ENCODE data around the gene JCAD. TPM values are rescaled to one million over a fixed set of nuclear protein-coding genes. Genes with fewer than 3 reads are reported as not detected.

Gene JCAD
- total and polyA plus RNA-seq, 2 of the 8 experiments (the other 6 are each of a cell fraction or from before 2014, with no cell fraction given), result 0.56 to 5.2 TPM

DNA sequence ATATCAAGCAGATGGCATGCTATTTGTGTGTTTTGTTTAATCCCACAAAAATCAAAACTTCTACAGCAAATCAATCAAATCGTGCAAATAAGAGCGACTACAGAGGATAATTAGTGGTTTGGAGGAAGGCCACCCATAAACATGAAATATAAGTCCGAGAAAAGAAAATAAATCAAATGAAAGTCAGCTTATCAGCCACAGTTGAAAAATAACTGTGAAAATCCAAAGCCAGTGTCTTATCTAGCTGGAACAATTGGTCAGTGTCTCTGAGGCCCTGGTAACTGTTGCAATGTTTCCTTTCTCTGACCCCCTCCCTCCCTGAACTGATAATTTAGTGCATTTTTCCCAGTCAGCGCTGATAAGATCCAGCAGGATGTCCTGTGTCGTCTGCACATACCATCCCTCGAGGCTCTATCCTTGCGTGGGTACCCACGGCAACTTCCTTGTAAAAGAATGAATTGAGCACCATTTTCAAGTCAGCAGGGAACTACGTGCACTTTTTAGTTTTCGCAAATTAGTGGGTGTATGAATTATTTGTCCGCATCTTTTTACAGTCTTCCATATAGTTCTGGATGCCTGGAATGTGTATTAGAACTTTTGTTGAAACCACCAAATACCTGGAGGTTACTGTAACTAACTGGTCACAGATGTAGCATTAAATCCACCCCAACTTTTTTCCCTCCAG, 10.8 kb upstream of the JCAD start:
- H3K18ac ChIP-seq (ENCODE audit: extremely low read depth, low read length), result no peak overlapping the region
- H2BK15ac ChIP-seq (ENCODE audit: low read length), result no peak overlapping the region
- H2BK12ac ChIP-seq (ENCODE audit: low read depth, low read length), result no peak overlapping the region
- no peaks in the 10 kb centered on the region for H3K9me3 ChIP-seq (ENCODE audit: insufficient read depth in 2 of 2, low read depth in 1 of 2, low read length in 1 of 2)
- no peak overlapping the region for H2BK5ac ChIP-seq (ENCODE audit: low read depth, low read length)
- no peak overlapping the region for H4K8ac ChIP-seq (ENCODE audit: extremely low read depth, insufficient read depth, low read length)
- H3K14ac ChIP-seq (ENCODE audit: insufficient read length), result no peak overlapping the region
- no peaks in the 10 kb centered on the region for H3K79me1 ChIP-seq (ENCODE audit: low read depth, low read length)
- no peaks in the 10 kb centered on the region for H4K20me1 ChIP-seq (replicated peaks in 1 of 2; ENCODE audit: control insufficient read depth in 1 of 2, insufficient read depth in 2 of 2, low read length in 2 of 2)
- H3K23me2 ChIP-seq (ENCODE audit: low read depth, low read length), result no peaks in the 10 kb centered on the region; the same call in 1 of the 2 replicates
- H3K36me3 ChIP-seq (ENCODE audit: control insufficient read depth in 2 of 4, insufficient read depth in 4 of 4, low read length in 3 of 4), result no peaks in the 10 kb centered on the region
- DNase-seq (ENCODE audit: low read depth in 1 of 2, low spot score in 2 of 2) (no peak), FAIRE-seq (no peak)
- no peak overlapping the region for H3K4ac ChIP-seq (replicated peaks; ENCODE audit: insufficient read length, low read depth, low read length)
- H4K91ac ChIP-seq (replicated peaks; ENCODE audit: insufficient read length, low read length), result no peak overlapping the region
- H3K27ac ChIP-seq (ENCODE audit: low read depth, low read length), result no peak overlapping the region
- no peak overlapping the region for H3K9ac ChIP-seq (replicated peaks in 1 of 4; ENCODE audit: extremely low read depth in 1 of 4, low read depth in 3 of 4, low read length in 3 of 4)
- POLR2A ChIA-PET (ENCODE audit: partially characterized antibody), result interaction anchor here (0.7 kb wide), 1 partner anchor 10 kb away, joined by 4 read pairs; no protein-coding TSS in a partner anchor
- H3K79me2 ChIP-seq (ENCODE audit: control insufficient read depth in 1 of 2, insufficient read depth in 2 of 2, low read length in 2 of 2), result no peaks in the 10 kb centered on the region
- no peak overlapping the region for H3K4me2 ChIP-seq (ENCODE audit: insufficient read depth in 1 of 2, low read depth in 2 of 2, low read length in 2 of 2)
- no peak overlapping the region for H2AK5ac ChIP-seq (ENCODE audit: low read depth, low read length)
- no peak overlapping the region for H3K56ac ChIP-seq (replicated peaks; ENCODE audit: insufficient read length, low read depth, low read length)
- WGBS, 2 experiments (ENCODE audit: extremely low coverage in 1 of 2, insufficient coverage in 1 of 2, insufficient read length in 1 of 2, insufficient replicate concordance in 2 of 2, low coverage in 1 of 2, low lambda C conversion rate in 2 of 2, missing lambda C conversion rate in 1 of 2), result 95% methylated on average over 11 of the region's 11 CpGs; no CpG with 5 or more reads in 1 of the 2 experiments
- H4K5ac ChIP-seq (ENCODE audit: insufficient read length, low read depth, low read length), result no peak overlapping the region
- H3K4me1 ChIP-seq (replicated peaks in 1 of 4; ENCODE audit: control insufficient read depth in 3 of 4, insufficient read depth in 4 of 4, low read length in 3 of 4), result no peaks in the 10 kb centered on the region
- H3K4me3 ChIP-seq (ENCODE audit: extremely low read depth in 1 of 4, insufficient read depth in 2 of 4, low read depth in 3 of 4, low read length in 4 of 4), result no peak overlapping the region
- H2AFZ ChIP-seq (ENCODE audit: low read length), result no peak overlapping the region
- CTCF ChIA-PET (ENCODE audit: partially characterized antibody), result no interaction called here
- no peak overlapping the region for H2BK20ac ChIP-seq (ENCODE audit: low read length)
- no peaks in the 10 kb centered on the region for H3K27me3 ChIP-seq (replicated peaks in 1 of 4; ENCODE audit: control insufficient read depth in 3 of 4, extremely low read depth in 1 of 4, insufficient read depth in 3 of 4, low read length in 3 of 4)
- H3K23ac ChIP-seq (ENCODE audit: insufficient read length), result no peak overlapping the region
- H2BK120ac ChIP-seq (replicated peaks; ENCODE audit: low read depth, low read length), result no peak overlapping the region
- TF ChIP-seq NANOG (IDR thresholded peaks at IDR 0.05; ENCODE audit: insufficient read depth, low read depth, low read length, poor library complexity, severe bottlenecking) (no peak), EP300 (IDR thresholded peaks at IDR 0.05; ENCODE audit: borderline replicate concordance in 1 of 2, low read depth in 2 of 2, low read length in 2 of 2) (no peak), KDM1A (IDR thresholded peaks at IDR 0.05; ENCODE audit: borderline replicate concordance, low read length) (no peak), RAD21 (IDR thresholded peaks at IDR 0.05 in 1 of 2, conservative IDR thresholded peaks at IDR 0.05 in 1 of 2; ENCODE audit: low read depth in 2 of 2, low read length in 2 of 2) (no peak), TAF7 (optimal IDR thresholded peaks at IDR 0.05; ENCODE audit: borderline replicate concordance, low read depth, low read length) (no peak), MAFK (IDR thresholded peaks at IDR 0.05; ENCODE audit: low read depth, low read length) (no peak), RBBP5 (IDR thresholded peaks at IDR 0.05; ENCODE audit: borderline replicate concordance, low read depth, low read length) (no peak)
- TF ChIP-seq, protein P1, sequence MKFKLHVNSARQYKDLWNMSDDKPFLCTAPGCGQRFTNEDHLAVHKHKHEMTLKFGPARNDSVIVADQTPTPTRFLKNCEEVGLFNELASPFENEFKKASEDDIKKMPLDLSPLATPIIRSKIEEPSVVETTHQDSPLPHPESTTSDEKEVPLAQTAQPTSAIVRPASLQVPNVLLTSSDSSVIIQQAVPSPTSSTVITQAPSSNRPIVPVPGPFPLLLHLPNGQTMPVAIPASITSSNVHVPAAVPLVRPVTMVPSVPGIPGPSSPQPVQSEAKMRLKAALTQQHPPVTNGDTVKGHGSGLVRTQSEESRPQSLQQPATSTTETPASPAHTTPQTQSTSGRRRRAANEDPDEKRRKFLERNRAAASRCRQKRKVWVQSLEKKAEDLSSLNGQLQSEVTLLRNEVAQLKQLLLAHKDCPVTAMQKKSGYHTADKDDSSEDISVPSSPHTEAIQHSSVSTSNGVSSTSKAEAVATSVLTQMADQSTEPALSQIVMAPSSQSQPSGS (IDR thresholded peaks at IDR 0.05; ENCODE audit: low read length), result no peak
- TF ChIP-seq, protein P2, sequence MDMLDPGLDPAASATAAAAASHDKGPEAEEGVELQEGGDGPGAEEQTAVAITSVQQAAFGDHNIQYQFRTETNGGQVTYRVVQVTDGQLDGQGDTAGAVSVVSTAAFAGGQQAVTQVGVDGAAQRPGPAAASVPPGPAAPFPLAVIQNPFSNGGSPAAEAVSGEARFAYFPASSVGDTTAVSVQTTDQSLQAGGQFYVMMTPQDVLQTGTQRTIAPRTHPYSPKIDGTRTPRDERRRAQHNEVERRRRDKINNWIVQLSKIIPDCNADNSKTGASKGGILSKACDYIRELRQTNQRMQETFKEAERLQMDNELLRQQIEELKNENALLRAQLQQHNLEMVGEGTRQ (IDR thresholded peaks at IDR 0.05; ENCODE audit: low read length), result no peak
